ENCODE data around the gene GAST.
"Not testable (repeated sequence)": the region's sequence is repeated elsewhere in the genome, so short reads cannot be mapped to it uniquely, and the experiment has no call there.

Gene GAST, protein sequence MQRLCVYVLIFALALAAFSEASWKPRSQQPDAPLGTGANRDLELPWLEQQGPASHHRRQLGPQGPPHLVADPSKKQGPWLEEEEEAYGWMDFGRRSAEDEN

DNA sequence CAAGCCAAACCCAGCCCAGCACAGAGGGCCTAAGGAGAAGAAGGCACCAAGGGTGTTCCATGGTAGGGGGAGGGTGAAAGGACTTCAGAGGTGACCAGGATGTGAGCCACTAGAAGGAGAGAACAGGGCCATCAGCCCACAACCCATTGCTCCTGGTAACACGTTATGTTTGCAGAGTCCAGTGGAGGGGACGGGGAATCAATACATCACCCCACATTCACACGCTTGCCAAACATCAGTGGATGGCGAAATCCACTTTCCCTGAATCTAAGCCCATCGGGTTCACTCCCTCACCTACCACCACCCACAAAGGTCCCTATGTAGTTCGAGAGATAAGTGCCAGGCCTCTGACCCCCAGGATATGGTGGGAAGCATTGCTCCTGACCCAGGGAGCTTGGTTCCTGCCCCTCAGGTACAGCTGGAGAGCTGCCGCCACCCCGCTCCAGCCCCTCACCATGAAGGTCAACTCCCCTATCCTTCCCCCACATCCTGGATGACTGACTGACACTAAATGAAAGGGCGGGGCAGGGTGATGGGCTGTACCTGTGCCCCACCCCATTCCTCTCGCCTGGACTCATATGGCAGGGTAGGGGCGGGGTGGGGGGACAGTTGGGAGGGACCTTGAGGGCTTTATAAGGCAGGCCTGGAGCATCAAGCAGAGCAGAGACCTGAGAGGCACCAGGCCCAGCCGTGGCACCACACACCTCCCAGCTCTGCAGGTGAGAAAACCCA lies at the start of gene GAST:
Gene GAST (plus strand): TSS at position 663 of the 732 bp plus-strand sequence. CDS start 3,106 bp downstream, outside the sequence.
- DNase-seq, result no peak

DNA sequence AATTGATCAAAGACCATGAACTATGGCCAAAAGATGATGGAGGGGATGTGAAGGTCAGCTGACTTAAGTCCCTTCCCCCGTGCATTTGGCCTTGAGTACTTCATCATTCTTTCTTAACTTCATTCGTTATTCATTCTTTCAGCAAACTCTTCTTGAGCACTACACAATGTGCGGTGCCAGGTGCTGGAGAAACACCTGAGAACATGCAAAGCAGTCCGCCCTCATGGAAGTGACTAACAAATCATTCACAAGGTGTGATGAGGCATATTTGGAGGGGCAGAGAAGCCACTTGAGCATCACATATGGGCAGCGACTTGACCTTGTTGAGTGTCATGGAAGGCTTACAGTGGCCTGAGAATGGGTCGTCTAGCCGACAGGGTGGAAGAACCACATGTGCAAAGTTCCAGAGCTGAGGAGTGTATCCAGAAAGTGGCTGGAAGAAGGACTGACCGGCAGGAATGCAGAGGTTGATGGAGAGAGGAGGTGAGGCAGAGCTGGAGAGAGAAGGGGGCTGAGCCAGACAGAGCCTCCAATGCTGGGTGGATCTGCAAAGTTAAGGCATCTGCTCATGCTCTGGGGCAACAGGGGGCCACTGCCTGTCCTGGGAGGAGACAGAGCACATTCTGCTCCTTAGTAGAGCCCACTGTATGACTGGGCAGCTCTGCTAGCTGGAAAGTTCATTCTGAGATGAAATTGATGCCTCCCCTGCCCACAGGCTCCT lies 48.5 kb upstream of the GAST start:
- no peak for DNase-seq

DNA sequence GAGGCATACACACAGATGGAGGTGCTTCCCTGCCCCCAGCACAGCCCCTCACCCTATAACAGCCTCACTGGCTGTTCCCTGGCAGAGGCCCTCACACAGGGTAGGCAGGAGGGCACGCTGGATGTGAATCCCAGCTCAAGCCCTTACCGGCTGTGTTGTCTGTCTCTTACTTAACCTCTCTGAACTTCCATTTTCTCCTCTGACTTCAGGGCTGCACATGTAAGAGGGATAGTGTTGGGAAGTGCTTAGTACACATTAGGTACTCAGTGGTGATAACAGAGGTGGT lies 48.0 kb upstream of the GAST start:
- DNase-seq, result no peak

DNA sequence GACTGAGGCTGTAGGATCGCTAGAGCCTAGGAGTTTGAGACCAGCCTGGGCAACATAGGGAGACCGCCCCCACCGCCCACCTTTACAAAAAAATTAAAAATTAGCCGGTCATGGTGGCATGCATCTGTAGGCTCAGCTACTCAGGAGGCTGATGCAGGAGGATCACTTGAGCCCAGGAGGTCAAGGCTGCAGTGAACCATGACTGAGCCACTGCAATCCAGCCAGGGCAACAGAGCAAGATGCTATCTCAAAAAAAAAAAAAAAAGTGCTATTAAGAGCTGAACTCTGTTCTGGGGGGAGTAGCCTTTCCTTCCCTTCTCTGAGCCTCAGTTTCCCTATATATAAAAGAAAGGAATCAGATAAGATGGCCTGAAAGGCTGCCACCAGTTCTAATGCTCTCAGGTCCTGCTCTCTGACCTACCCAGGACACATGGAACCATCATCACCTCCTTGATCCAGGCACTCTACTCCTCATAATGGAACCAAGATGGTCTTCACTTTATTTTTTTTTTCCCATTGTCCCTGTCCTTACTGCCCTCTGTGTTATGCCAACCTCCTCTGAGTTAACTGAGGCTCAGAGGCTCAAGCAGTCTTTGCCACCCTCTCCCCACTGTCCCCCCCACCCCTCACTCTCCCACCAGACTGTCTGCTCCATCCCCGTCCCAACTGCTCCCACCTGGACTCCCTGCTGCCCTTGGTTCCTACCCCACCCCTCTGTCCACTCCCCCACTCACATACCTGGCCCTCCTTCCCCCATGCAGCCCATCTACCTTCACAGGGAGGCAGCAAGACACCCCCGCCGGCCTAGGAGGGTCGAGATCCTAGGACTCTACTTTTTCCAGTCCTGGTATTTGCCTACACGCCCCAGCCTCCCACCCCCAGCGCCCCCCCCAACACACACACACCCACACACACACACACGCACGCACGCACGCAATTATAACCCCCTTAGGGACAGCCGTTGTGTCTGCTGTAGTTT lies 47.3 kb upstream of the GAST start:
- DNase-seq, result no peak

DNA sequence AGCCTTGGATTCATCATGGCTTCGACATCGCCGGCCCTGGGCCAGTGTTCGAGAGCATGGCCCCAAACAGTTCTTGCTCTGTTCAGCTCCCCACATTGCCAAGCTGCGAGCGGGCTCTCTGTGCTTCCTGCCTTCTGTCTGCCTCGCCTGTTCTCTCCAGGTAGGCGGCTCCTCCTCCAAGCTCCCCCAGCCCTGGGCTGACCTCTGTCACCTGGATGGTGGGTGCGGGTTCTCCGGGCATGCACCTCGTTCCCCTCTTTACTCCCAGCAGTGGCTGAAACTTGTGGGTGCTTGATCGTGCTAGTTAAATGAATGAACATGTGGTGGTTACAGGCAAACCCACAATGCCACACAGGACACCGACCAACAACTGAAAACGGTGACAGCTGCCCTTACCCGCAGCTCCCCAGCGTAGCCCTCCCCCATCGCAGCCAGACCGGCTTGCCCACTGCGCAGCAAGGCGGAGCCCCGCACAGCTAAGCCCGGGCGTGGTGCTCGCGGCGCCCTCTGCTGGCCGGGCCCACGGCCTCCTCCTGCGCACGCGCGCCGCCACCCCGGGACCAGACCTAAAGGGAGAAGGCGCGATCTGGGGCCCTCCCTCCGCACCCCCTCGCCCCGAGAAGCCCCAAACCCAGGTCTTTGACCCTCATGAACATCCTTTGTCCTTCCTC lies 46.4 kb upstream of the GAST start:
- peak; percentile 81 for DNase-seq

DNA sequence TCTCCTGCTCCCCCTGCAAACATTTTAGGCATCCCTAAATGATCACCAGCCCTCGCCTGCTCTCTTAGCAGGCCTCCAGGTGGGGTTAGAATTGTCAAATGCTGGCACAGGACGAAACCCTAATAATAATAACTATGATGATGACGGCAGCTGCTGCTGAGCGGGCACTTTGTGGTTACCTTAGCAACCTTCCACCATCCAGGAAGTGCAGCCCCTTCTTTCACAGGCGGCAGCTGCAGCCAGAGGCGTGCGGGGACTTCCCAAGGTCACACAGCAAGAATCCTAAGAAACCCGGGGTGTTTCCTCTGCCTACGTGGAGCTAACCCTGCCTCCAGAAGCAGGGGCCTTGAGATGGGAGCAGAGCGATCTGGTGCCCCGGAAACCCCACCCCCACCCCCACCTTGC lies 45.9 kb upstream of the GAST start:
- DNase-seq, result peak; percentile 85

DNA sequence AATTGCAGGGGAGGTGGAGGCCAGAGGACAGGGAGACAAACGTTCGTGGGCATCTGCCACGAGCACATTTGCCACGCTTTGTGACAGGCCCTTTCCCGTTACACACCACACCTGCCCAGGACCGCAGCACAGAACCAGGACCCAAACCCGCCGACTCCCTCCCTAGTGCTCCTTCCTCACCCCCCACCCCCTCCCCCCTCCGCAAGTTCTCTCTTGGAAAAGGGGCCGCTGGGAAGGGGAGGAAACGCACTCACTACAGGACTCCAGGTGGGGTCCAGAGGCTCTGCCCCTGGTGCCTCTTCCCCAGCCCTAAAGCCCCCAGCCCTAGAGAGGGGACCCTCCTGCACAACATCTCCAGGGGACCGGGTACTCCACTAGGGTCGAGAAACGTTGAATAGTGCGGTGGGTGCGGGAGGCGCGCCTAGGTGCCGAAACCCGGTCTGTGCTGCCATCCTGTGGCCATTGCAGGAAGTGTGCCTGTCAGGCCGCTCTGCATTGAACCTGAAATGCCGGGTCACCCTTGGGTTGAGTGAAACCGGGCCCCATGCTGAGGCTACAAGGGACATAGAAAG lies 45.3 kb upstream of the GAST start:
- peak; percentile 49 for DNase-seq

DNA sequence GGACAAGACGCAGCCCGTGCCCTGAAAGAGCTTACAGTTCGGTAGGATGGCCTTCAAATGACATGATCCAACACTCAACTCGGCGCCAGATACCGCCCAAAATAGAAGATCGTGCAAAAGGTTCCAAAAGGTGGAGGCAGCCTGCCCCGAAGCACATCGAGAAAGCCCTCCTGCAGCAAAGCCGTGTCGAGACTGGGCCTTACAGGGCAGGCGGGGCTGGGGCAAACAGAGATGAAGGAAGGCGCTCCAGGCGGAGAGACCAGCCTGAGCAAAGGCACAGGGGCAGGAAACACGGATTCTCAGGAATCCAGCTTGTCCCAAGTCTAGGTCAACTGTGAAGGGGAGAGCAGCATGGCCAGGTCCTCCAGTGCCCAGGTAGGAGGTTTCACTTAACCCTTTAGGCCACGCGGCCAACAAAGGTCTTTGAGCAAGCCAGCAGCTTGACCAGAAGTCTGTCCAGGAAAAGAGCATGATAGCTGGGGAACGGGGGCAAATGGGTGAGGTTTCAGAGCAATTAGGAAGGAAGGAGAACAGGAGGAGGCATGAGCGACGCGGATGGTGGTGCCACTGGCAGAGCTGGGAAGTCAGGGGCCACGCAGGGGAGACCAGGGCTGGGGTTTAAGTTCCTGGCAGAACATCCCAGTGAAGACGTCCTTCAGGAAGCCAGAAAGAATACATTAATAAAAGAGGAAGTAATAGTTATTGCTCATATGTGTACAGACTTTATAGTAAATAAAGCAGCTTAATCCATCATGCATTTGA lies 44.7 kb upstream of the GAST start:
- no peak for DNase-seq

DNA sequence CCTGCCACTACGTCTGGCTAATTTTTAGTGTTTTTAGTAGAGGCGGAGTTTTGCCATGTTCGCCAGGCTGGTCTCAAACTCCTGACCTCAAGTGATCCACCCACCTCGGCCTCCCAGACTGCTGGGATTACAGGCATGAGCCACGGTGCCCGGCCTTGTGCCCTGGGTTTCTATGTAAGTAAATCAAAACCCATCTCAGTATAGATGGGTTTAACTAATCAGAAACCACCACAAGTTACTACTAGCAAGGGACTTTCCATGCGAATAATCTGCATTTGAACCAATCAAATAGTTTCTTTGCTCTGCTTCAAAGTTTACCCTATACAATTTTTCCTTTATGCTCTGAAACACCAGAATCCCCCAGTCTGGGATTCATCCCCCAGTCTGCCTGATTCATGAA lies 40.0 kb upstream of the GAST start:
- DNase-seq, result no peak

DNA sequence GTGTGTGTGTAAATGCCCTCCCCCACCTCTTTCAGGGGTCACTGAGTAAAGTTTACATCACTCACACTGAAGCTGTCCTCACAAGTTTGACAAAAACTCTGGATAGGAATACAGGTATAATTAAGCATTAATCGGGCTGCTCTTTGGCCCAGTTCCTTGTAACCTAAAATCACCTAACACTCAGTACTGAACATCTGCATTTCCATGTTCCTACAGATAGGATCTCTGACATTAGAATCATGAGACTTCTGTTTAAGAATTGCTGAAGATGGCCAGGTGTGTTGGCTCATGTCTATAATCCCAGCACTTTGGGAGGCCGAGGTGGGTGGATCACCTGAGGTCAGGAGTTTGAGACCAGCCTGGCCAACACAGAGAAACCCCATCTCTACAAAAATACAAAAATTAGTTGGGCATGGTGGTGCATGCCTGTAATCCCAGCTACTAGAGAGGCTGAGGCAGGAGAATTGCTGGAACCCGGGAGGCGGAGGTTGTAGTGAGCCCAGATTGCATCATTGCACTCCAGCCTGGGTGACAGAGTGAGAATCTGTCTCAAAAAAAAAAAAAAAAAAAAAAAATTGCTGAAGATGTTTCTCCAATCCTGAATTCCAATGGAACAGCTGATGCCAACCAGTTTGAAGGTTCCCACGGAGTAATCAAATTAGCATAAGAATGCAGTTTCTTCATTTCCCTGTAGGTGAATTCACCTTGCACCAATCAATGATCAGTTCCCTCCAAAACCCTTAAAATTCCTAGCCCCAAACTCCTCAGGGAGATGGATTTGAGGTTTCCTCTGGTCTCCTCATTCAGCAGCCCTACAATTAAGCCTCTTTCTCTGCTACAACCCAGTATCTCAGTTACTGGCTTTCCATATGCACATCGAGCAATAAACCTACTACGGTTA lies 36.7 kb upstream of the GAST start:
- not testable (repeated sequence) for DNase-seq

DNA sequence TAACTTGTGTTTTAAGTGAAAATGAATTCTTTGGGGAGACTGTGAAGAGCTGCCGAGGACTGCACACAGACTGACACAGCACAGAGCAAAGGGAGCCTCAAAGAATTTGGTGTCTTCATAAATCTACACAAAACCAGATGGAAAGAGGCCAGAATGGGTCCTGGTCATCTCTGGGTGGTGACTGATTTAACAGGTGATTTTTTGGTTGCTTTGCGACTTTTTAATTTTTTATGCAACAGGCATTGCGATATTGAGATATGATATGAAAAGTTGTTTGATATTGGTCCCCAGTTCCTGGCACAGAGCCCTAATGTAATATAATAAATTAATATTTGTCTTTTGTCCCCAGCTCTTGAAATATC lies 36.1 kb upstream of the GAST start:
- no peak for DNase-seq

DNA sequence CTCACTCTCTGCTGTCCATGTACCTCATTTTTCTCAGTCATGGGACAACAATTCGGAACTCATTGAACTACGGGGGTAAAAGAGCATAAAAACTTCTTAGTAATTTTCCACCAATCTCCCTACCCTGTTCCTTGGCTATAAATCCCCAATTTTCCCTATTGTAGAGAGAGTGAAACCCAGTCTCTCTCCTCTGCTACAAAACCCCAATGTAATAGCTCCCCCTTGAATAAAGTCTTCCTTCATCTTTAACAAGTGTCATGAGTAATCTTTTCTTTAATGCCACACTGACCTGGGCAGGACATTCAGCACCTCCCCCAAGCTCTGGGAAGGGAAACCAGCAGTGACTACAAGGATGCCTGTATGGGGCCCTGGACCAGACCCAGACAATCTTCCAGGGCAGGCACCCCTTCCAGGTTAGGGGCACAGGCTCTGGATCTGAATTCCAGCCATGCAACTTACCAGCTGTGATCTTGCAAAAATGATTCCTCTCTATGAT lies 33.7 kb upstream of the GAST start:
- DNase-seq, result no peak

DNA sequence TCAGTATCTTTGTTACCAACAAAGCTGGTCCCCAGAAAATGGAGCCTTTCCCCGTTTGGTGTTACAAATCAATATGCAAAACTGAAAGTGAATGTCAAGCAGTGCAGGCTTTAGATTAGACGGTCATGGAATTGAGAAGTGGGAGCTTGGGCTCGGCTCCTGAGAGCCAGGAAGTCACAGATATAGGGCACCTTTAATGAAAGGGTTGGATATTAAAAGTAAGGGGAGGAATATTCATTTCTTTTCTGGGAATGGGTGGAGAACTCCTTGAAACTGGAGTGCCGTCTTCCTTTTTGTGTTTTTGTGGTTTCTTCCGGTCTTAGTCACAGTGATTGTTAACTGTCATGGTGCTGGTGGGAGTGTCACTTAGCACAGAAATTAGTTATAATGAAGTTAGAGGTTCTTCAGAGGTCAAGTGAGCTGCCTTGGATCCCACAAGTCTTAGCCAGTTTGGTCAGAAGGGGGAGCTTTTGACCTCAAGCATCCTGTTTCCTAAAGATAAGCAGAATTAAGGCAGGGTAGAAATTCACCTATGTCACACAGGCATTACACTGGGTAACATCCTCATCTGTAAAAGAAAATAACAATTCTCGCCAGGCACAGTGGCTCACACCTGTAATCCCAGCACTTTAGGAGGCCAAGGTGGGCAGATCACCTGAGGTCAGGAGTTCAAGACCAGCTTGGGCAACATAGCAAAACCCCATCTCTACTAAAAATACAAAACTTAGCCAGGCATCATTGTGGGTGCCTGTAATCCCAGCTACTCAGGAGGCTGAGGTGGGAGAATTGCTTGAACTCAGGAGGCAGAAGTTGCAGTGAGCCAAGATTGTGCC lies 33.0 kb upstream of the GAST start:
- DNase-seq, result no peak

DNA sequence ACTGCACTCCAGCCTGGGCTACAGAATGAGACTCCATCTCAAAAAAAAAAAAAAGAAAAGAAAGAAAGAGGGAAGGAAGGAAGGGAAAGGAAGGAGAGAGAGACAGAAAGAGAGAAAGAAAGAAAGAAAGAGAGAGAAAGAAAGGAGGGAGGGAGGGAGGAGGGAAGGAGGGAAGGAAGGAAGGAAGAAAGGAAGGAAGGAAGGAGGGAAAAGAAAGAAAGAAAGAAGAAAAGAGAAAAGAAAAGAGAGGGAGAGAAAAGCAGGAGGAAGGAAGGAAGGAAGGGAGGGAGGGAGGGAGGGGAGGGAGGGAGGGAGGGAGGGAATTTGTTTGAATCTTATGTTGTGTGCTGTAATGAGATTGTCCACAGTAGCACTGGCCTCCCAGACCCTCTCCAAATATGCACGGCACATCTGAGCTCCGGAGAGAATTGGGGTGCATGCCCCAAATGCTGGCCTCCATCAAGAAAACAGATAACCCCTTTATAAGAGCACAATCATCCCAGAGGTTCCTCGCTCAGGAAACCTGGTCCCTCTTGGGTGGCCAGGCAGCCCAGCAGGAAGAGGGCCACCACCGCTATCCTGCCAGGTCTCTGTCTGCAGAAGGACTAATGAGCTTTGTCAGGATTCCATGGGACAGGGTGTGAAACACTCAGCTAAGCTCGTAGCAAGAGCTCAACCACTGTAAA lies 32.2 kb upstream of the GAST start:
- no peak for DNase-seq

DNA sequence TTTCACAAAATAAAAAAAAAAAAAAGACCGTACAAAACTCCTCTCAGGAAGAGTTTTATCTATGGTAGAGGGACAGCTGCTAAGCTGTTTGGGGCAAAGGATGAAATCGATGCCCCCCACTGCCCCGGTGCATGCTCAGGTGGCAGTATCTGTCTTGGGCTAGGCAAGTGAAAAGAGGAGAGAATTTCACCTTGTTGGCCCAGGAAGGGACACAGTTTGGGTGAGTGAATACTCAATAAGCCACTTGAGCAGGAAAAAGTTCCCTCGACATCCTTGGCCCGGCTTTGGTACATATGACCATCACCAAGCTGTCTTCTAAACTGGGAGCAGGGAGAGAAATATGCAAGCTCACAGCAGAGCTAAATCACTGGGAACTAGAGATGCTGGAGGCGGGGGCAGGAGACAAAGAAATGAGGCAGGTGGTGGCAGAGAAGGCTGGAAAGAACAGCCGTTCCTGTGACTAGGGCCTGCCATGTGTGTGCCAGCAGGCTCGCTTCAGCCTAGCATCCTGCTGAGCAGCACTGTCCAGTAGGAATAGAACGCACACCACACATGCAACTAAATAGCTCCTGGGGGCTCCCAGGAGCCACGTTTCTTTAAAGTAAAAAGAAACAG lies 31.6 kb upstream of the GAST start:
- peak; percentile 19 for DNase-seq

DNA sequence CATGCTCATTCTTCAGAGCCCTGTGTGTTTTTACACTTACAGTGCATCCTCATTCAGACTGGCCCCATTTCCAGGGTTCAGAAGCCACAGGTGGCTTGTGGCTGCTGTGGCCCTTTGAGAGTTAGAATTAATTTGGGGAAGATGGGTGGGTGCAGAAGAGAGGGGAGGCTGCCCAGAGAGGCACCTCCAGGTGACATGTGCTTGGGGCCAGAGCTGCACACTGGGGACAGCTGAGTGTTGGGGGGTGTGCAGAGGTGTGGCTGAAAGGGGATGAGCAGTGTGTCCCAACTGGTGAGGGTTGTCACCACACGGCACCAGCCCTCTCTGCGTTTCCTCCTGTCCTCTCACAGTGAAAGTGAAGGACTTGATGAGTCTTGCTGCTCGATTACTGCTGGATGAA lies 30.4 kb upstream of the GAST start:
- no peak for DNase-seq

DNA sequence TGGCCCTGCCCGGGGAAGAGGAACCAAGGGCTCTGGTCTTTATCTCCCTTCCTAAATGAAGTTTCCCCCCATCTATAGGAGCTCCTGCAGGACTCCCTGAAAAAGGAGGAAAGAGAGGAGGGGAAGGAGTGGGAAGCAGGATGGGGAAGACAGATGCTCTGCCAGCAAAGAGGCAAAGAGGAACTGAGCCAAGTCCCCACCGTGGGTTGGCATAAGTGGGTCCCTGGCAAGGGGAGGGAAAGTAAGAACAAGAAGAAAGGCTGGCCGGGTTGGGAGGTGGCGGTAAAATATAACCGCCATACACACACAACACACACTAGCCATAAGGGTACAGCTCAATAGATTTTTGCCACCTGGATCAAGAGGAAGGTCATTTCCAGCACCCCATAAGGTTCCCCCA lies 29.5 kb upstream of the GAST start:
- no peak for DNase-seq

DNA sequence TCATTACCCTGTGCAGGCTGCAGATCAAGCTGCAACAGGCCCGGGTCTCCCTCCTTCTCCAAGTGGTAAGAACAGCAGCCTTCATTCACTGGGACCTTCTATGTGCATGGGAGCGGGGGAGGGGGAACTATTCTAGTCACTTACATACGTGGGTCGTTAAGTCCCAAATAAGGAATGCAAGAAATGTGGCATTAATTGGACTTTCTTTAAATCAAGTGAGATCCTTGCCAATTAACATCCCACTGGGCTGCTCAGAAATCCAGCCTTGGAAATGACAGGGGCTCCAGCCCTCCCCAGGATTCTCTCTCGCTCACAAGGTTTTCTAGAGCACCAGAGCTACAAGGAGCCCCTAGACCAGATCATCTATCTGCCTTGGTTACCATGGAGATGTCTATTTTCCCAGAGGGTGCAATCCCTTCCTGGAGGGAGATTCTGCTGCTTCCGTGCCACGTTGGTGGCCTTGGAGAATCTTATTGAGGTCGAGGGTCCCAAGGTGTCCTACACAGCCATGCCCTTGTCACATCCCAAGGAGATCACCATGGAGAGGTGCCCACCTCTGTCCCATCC lies 28.6 kb upstream of the GAST start:
- no peak for DNase-seq

Measured in NCI-H2081 treated with DMSO at 0.1 percent for 48 hours (cell line).